IMR-90 (cell line): ENCODE results near the gene PLCZ1.

Source experiments
- BHLHE40 ChIP-seq: fragments of 150-350 bp; IDR thresholded peaks from 2 replicates; pipeline ENCODE4 v1.6.1; 2016; ENCODE audit warnings: mild to moderate bottlenecking, low read depth, low read length
- CEBPB ChIP-seq: IDR thresholded peaks from 2 replicates; pipeline ENCODE4 v1.6.1; 2012; ENCODE audit warnings: low read depth, low read length, improper control_type of control experiment
- FOS ChIP-seq: fragments of 150-350 bp; IDR thresholded peaks from 2 replicates; pipeline ENCODE4 v1.6.1; 2016; ENCODE audit warnings: low read depth, low read length
- RAD21 ChIP-seq: IDR thresholded peaks from 2 replicates; pipeline ENCODE4 v1.6.1; 2012; ENCODE audit warnings: low read length, improper control_type of control experiment
- TF ChIP-seq, protein P1 (sequence below): conservative IDR thresholded peaks from 2 replicates; pipeline ENCODE4 v1.5.1; 2012; ENCODE audit warnings: mild to moderate bottlenecking, low read depth, low read length, improper control_type of control experiment
- TF ChIP-seq, protein P2 (sequence below): fragments of 150-350 bp; IDR thresholded peaks from 2 replicates; pipeline ENCODE4 v1.6.1; 2016; ENCODE audit warnings: low read depth, mild to moderate bottlenecking, low read length, moderate library complexity, borderline replicate concordance

DNA sequence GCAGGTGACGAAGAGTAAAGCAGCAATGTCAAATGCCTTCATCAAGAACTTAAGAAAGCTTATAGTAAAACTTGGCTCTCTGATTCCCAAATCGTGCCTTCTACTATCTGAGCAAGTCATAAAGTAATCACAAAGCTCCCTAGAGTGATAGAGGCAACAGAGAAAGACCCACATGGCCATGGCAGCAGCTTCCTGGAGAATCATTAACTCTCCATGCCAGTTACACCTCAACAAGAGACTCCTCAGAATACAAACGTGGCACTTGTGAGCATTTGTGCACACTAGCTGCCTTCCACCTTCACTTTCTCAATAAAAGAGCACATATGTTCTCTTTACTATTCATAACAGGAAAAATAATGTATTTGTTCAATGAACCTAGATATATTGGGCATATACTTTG is 48.0 kb downstream of the PLCZ1 start:
- TF ChIP-seq, protein P1, sequence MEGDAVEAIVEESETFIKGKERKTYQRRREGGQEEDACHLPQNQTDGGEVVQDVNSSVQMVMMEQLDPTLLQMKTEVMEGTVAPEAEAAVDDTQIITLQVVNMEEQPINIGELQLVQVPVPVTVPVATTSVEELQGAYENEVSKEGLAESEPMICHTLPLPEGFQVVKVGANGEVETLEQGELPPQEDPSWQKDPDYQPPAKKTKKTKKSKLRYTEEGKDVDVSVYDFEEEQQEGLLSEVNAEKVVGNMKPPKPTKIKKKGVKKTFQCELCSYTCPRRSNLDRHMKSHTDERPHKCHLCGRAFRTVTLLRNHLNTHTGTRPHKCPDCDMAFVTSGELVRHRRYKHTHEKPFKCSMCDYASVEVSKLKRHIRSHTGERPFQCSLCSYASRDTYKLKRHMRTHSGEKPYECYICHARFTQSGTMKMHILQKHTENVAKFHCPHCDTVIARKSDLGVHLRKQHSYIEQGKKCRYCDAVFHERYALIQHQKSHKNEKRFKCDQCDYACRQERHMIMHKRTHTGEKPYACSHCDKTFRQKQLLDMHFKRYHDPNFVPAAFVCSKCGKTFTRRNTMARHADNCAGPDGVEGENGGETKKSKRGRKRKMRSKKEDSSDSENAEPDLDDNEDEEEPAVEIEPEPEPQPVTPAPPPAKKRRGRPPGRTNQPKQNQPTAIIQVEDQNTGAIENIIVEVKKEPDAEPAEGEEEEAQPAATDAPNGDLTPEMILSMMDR, result no peak
- TF ChIP-seq, protein P2, sequence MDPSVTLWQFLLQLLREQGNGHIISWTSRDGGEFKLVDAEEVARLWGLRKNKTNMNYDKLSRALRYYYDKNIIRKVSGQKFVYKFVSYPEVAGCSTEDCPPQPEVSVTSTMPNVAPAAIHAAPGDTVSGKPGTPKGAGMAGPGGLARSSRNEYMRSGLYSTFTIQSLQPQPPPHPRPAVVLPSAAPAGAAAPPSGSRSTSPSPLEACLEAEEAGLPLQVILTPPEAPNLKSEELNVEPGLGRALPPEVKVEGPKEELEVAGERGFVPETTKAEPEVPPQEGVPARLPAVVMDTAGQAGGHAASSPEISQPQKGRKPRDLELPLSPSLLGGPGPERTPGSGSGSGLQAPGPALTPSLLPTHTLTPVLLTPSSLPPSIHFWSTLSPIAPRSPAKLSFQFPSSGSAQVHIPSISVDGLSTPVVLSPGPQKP, result no peak
- TF ChIP-seq BHLHE40 (no peak), RAD21 (no peak), FOS (no peak), CEBPB (no peak)
